Inflammatory macrophage treated with lipopolysaccharide for 1 hour (primary cell): ENCODE data around the gene RPS4Y2.

Source experiments
- DNase-seq, 2 donors: peaks; one replicate each; pipeline ENCODE4 v3.0.0-alpha.2; 2020 to 2022

Gene RPS4Y2

DNA sequence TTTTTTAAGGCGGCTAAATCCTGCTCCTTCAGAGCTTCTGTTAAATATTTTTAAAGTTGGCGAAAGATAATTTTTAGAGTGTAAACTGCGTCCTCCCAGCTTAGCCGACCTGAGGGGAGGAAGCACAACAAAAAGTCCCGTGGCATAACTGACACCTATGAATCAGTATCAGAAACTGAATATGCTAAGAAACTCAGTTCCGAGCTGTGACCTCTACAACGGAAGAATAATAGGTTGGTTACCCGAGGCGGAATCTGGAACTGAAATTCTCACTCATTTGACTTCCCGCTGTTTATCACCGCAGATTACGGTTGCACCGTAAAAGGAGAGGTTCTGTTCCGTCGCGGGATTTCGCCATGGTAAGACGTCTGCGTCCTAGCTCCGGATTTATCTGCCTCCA lies at the start of gene RPS4Y2:
RPS4Y2 (plus strand) TSS at position 301 of the 400 bp plus-strand sequence; CDS start at position 357, 56 bp downstream.
- no peak for DNase-seq

DNA sequence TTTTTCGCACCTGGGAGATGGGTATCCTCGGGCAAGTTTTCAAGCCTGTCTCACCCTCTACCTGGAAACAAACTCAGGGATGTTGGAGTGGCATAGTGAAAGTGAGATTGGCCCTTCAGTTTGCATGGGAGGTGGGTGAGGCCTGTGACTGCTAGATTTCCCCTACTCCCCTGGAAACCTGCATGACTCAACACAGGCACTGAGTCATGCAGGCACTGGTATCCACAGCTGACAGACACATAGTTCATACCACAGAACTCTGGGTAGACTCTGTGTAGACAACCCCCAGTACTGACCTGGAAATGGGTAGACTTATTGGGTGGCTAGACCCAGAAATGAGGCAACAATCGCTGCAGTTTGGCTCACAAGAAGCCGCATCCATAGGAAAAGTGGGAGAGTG lies 41.5 kb upstream of the RPS4Y2 start:
- no peak for DNase-seq

DNA sequence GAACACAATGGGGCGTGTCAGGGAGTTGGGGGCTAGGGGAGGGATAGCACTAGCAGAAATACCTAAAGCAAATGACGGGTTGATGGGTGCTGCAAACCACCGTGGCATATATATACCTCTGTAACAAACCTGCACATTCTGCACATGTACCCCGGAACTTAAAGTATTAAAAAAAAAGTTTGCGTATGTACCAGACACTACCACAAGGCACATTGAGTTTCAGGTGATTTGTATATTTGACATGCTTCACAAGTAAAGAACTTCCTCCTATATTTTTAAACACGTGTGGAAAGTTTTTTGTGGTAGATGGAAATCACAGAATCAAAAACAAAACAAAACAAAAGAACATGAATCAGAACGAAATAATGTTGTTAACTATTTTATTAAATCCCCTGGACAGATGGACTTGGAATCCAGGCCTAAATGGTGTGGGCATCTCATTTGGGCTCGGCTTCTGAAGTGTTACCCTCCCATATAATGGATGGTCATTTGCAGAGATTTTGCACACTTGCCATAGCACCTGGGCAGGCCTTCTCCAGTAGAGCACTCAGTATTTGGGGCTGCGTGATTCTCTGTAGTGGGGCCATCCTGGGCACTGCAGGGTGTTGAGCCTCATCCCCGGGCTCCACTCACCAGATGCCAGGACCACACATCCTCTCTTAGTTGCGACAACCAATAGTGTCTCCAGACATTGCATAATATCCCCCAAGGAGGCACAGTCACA lies 29.6 kb upstream of the RPS4Y2 start:
- DNase-seq = no peak

DNA sequence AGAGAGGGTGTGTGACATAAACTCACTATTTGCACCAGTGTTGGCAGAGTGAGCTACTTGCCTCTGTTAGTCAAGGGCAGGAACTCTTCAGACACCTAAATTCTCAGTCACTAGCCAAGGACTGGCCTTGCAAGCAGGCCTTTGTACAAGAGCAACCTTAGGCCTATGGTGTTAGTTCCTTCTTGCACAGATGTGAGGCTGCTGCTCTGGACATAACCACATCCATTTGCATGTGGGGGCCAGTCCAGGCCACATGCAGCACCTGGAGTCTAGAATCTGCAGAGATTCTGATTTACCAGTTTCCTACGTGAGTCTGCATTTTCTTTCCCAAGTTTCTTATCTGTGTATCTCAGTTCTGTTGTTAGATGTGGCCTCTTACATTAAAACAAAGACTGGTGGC lies 20.7 kb upstream of the RPS4Y2 start:
- no peak for DNase-seq

DNA sequence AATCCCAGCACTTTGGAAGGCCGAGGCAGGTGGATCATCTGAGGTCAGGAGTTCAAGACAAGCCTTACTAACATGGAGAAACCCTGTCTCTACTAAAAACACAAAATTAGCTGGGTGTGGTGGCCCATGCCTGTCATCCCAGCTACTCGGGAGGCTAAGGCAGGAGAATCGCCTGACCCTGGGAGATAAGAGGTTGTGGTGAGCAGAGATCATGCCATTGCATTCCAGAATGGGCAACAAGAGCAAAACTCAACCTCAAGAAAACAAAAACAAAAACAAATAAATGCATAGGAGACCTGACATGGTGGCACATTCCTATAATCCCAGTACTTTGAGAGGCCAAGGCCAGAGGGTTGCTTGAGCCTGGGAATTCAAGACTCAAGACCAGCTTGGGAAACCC lies 16.1 kb upstream of the RPS4Y2 start:
- no peak for DNase-seq

DNA sequence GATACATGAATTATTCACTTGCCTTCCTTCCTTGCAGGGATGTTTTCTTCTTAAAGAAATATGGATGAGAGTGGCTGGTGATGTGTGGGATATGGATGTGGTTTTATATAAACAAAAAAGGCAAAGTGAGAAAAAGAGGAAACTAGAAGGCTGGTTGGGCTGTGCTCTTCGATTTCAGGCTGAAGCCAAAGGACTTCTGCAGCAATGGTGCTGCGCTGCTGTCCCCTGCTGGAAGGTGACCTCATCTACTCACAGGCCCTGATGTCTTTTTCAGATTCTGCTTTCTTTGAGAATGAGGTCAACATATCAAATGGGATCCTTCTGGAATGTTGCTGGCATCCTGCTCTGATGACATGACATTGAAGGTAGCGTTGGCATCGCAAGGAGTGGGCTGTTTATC lies 15.3 kb upstream of the RPS4Y2 start:
- DNase-seq = peak; percentile 5 to 18

- DNase-seq = no peak
Observed at GRCh38 chrY:20745060-20745459, 10.8 kb upstream of the RPS4Y2 start.

DNA sequence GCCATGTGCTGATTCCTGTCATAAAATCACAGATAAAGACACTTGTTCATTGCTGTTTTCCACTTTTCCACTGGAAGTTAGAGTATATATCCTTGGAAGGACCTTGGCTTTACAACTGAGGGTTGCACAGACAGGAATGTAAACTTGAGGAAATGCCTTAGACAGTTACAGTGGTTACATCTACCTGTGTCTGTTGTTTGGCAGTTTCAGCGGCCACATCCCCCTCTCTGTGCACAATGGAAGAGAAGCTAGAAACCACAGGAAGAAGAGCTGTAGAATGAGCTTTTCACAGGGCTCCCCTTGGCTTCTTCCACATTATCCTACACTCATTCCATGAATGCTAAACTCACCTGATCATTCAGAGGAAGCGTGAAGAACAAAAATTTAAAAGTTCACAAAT lies 9.0 kb upstream of the RPS4Y2 start:
- DNase-seq = no peak

DNA sequence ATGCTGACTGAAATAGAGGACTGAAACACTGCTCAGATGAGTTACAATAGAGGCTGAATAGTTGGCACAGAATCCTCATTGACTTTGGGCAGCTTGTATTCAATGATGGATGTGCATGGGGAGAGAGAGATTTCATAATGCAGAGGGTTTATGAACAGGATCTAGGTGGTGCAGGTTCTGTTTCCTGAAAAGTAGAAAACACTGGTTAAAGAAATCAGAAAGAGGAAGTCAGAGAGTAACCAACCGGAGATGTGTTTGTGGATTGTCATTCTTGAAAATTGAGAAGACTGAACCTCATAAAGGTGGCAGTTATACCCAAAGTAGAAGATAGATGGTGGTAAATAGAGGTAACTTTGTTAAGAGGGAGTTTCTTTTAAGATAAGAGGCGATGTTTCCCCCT lies 8.0 kb downstream of the RPS4Y2 start:
- no peak for DNase-seq

GRCh38 chrY:20765117-20765516 lies 9.2 kb downstream of the RPS4Y2 start:
- no peak for DNase-seq

- no peak for DNase-seq
Observed at GRCh38 chrY:20770755-20771154, 14.8 kb downstream of the RPS4Y2 start.

DNA sequence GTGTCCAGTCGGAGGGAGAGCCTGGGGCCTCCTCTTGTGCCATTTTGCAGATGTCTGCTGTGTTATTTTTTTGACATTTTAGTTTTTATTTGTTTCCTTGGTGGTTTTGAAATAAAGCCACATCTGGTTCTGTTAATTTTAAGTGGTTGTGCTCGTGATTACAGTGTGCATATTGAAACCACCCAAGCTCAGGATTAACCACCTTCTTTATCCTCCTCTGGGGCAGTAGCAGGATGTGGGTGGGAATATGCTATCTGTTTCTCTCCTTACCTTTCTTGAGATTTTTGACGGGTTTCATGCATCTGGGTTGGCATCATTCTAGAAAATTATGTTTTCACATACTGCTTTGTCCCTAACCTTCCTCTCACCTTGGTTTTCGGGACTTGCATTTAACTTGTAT lies 20.2 kb downstream of the RPS4Y2 start:
- no peak for DNase-seq

DNA sequence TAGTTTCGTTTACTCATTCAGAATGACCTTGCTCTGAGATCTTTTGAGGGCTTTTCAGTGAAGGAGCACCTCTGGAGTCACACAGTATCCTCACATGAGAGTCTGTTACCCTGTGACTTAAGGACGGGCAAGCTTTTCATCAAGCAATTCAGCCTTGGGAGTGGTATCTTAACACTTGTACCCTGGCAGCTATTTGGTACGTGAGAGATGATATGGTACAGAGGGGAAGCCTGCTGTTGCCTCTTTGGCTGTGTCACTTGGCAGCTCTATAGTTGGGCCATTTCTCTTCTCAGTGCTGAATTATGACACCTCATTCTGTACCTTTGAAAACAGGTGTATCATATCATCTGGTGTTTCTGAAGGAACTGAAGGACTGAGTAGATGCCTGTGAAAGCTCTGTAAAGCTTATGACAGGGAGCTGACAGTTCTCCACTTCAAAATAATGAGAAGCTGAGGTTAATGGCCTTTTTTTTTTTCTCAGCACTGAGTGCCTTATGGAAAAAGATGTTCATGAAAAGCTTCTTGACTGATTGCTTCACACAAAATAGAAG lies 24.3 kb downstream of the RPS4Y2 start:
- no peak for DNase-seq

DNA sequence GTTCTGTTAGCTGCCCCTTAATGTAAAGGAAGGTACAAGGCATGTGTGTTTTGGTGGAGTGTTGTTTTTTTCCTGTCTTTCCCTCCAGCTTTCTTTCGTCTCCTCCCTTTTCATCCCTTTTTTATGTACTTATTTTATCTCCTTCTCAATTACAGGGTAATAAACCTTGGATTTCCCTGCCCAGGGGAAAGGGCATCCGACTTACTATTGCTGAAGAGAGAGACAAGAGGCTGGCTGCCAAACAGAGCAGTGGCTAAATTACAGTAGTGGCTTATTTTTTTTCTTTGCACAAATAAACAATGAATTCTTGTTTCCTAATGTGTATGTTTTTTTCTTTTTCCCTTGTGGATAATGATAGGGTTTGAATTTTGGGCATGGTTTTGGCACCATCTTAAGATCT lies 24.9 kb downstream of the RPS4Y2 start:
- no peak for DNase-seq

GRCh38 chrY:20781408-20781807 lies 25.5 kb downstream of the RPS4Y2 start:
- DNase-seq = no peak

DNA sequence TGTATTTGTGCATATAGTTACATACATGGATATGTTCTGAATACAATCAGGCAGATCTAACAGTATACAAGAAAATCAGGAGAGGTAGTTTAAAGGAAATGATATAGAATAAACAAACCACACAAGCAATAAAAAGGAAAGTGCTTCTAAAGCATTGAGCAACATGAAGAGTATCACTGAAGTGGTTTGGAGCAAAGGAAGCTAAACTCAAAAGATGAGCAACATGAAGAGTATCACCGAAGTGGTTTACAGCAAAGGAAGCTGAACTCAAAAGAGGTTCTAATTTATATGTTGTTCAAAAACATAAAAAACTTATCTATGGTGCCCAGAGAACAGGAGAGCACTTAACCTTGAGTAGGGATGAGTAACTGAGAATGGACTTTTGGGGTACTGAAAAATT lies 29.1 kb downstream of the RPS4Y2 start:
- DNase-seq = no peak

DNA sequence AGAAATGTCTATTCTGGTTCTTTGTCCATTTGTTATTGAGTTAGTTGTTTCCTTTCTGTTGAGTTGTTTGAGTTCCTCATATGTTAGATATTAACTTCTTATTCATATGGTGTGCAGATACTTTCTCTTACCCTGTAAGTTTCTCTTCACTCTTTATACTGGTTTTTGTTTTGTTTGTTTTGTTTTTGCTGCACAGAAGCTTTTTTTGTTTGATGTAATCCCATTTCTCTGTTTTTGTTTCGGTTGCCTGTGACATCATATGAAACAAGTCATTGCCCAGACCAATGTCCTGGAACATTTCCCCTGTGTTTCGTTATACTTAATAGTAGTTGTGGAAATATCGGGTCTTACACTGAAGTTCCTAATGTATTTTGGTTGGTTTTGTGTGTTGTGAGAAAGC lies 31.2 kb downstream of the RPS4Y2 start:
- no peak for DNase-seq

DNA sequence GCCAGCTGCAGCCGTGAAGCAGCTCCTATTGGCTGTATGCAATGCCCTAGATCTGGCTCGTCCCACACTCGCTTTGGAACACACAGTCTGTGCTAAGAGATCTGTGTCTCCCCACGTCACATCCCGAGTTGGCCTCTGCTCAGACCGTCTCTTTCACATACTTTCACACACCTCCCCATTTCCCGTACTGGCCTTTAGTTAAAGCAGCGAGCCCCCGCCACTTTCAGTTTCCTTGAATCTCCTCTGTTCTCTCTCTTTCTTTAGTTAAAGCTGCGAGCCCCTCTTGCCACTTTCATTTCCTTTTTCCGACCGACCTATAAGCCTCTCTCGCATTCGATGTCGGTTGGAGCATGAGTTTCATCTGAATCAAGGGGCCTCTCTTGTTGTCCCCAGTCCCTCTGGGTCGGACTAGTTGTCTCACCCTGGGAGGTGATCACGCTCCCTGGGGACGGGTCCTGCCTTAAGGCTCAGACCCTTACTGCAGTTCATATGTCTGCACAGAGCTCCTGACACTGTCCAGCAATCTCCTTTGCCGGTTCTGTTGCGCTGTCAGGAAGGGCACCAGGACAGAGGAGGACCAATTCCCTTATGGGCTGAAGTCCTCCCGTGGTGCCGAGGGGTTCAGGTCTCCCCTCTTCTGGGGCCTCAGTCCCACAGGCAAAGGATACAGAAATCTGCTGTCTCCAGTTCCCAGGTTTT lies 42.6 kb downstream of the RPS4Y2 start:
- no peak for DNase-seq

DNA sequence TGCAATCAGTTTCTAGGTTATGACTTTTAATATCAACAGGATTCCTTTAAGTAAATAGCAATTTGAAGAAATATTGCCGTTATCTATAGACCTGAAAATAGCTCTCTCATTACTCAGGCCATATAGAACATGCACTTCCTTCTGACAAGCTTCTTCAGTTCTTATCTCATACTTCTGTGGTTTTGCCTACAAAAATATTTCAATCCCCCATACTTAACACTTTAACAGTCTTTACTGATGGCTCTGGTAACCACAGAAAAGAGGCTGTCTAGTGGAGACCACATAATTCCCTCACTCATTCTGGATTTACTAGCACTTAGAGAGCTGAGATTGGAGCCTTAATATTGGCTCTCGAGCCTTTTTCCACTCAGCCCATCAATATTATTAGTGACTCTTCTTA lies 46.8 kb downstream of the RPS4Y2 start:
- no peak for DNase-seq

DNA sequence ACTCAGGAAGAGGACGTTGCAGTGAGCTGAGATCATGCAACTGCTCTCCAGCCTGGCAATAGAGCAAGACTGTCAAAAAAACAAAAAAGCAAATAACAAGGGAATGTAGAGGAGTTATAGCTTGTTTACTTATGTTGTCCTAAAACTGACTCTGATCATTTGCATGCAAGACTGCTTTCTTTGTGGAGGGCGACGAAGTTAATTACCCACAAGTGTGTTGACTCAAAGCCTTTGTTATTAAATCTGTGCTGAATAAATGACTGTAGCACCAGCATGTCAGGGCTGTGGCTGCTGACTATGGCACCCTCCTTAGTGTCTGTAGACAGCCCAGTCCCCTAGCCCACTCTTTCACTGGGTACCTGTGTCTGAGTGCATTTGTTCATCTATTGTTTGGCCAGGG lies 50.3 kb downstream of the RPS4Y2 start:
- no peak for DNase-seq

DNA sequence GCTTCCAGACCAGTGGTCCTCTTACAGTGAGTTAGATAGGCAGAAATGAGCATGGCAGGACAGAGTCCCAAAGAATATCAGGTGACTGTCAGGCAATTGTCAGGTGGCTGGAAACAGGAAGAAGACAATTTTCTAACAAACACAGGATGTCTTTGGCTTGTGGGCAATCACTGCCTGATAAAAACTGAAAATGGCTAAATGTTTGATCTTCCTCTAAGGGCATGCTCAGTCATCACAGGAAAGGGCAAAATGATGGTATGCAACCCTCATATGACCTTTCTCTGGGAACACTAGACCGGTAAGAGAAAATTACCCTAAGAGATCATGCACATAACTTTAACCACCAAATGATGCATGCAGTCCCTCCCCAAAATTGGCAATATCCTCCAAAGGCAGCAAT lies 57.6 kb downstream of the RPS4Y2 start:
- no peak for DNase-seq

DNA sequence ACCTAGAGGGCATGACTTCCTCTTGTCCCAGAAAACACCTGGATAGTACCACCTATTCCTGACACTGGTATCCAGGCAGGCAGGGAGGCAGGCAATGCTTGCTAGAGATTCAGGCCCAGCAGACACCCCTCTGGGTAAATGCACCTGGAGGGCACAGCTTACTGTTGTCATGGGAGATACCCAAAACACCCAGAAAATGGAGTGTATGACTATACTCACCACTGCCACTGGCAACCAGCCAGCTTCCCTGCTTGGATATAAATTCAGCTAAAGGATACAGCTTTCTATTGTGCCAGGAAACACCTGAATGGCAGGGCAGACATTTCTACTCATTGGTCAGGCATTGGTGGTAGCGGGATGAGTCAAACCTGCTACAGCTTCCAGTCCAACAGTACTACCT lies 58.9 kb downstream of the RPS4Y2 start:
- no peak for DNase-seq

DNA sequence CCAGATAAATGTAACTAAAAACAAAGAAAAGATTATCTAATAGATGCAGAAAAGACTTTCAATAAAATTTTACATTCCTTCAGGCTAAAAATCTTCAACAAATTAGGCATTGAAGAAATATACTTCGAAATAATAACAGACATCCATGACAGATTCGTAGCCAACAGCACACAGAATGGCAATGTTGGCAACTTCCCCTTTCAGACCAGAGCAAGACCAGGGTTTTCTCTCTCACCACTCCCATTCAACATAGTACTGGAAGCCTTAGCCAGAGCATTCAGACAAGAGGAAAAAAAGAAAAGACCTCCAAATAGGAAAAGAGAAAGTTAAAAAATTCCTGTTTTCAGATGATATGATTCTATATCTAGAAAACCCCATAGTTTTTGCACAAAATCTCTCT lies 61.2 kb downstream of the RPS4Y2 start:
- DNase-seq = no peak
